Esophagus squamous epithelium (tissue), 5 donors: Measurements from ENCODE around the gene FAM107A. TPM values are rescaled to one million over a fixed set of nuclear protein-coding genes. Genes with fewer than 3 reads are reported as not detected.
"Not testable (repeated sequence)": the region's sequence is repeated elsewhere in the genome, so short reads cannot be mapped to it uniquely, and the experiment has no call there.

ENCODE experiments used
- DNase-seq: peaks from one replicate; lab custom pipeline; 2025; lab: John Stamatoyannopoulos, UW
- H3K27ac ChIP-seq, 4 donors: fragments of 200-600 bp; sonication (generic); one replicate each; pipeline ENCODE4 v1.5.1; 2016 to 2019; ENCODE audit warnings: mild to moderate bottlenecking in 1 of 4
- H3K27me3 ChIP-seq, 4 donors: fragments of 200-600 bp; sonication (generic); 1 replicate in 3 of 4; 2 replicates in 1 of 4; pipeline versions ENCODE4 v1.5.1 to v1.6.0; 2017 to 2021; ENCODE audit warnings: antibody characterized with exemption in 1 of 4
- H3K36me3 ChIP-seq, 3 donors: fragments of 200-600 bp; sonication (generic); one replicate each; pipeline ENCODE4 v1.5.1; 2016 to 2019
- H3K4me1 ChIP-seq, 3 donors: fragments of 200-600 bp; sonication (generic); one replicate each; pipeline ENCODE4 v1.5.1; 2017 to 2019
- H3K4me3 ChIP-seq, 4 donors: fragments of 200-600 bp; sonication (generic); 1 replicate in 3 of 4; 2 replicates in 1 of 4; pipeline ENCODE4 v1.5.1; 2016 to 2019; ENCODE audit warnings: mild to moderate bottlenecking in 2 of 4, moderate library complexity in 1 of 4
- H3K9me3 ChIP-seq, 3 donors: fragments of 200-600 bp; sonication (generic); one replicate each; pipeline ENCODE4 v1.5.1; 2016 to 2019
- POLR2A ChIP-seq, 4 donors: fragments of 450-650 bp; IDR thresholded peaks; one replicate each; pipeline ENCODE4 v1.6.1; 2017; ENCODE audit warnings: antibody characterized with exemption in 4 of 4, mild to moderate bottlenecking in 4 of 4, moderate library complexity in 3 of 4
- WGBS, 2 donors: methylation state at CpG; one replicate each; pipeline ENCODE4 v1.1.5; 2018; 5-methylcytosine and 5-hydroxymethylcytosine counted together
- intact Hi-C: fragments of 100-400 bp; cut with DNase I; formaldehyde crosslinking; loops from one replicate; pipeline ENCODE4 v1.15.0; 2022
- total RNA-seq, 4 donors: library from RNA; depleted of rRNA; stranded (reverse); fragments of >200 nt; gene quantifications; one replicate each; pipeline ENCODE4 v1.1.0, GENCODE V29; 2016
- TF ChIP-seq, protein P1 (sequence below), 6 experiments: fragments of 450-650 bp in 4 of 6; fragments of 200-600 bp in 2 of 6; sonication (generic) in 2 of 6; IDR thresholded peaks; one replicate each; pipeline ENCODE4 v1.5.1; 2016 to 2019; ENCODE audit warnings: antibody characterized with exemption in 6 of 6, mild to moderate bottlenecking in 4 of 6, moderate library complexity in 4 of 6
- donor health status: DM: yes; HTN: yes; CAD: no.

The FAM107A gene
- total RNA-seq, 4 donors from 2014 or later: 3.9 to 78.6 (median 10.8) TPM

DNA sequence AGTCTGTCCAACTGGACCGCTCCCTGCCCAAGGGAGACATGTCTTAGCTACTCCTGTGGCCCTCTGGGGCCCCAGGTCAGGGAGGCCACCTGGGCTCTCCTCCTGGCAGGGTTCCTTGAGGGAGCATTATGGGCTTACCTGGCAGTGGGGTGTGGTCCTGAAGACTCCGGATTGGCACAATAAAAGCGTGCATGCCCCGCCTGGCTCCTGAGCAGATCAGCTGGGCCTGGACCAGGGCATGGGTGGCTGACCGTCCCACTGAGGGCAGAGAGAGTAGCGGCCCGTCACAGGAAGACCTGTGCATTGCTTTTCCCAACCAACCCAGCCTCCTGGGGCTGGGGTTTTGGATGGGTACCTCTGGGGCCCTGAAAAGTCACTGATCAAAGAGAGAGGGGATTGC lies 45.6 kb downstream of the FAM107A start:
- intact Hi-C loops: loop anchor here (5.0 kb wide), 2 partner anchors 39 to 214 kb away; partner anchors contain the start of gene KCTD6

DNA sequence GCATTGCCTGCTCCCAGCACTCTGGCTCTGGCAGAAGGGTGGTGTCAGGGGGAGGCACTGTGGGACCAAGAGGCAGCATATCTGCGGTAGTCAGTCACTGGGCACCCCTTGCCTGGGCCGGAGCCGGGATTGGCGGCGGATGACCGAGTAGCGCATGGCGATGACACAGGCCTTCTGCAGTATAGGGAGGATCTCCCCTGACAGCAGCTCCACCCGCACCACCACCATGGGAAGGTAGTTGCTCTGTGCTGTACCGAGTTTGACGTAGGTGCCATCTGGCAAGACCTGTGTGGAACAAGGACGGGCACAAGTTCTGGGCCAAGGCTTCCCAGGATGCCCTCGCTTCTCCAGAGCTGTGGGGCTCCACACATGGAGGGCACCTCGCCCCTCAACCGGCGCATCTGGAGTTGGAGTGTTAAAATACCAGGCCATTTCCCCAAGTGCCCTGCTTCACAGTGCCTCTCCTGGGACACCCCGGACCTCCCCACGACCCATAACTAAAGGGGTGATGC lies 46.8 kb downstream of the FAM107A start:
- Histone ChIP-seq H3K36me3 (peaks cover 0 to 44% (median 5%) of the 10 kb centered on the region in 3 donors), H3K4me1 (peaks cover 15 to 63% (median 20%) of the 10 kb centered on the region in 3 donors), H3K27me3 (no peaks in the 10 kb centered on the region), H3K4me3 (no peak overlapping the region), H3K9me3 (no peaks in the 10 kb centered on the region), H3K27ac (no peak overlapping the region)
- no CpG with 5 or more reads among the region's 18 CpGs for WGBS, 2 donors
- TF ChIP-seq, protein P1, sequence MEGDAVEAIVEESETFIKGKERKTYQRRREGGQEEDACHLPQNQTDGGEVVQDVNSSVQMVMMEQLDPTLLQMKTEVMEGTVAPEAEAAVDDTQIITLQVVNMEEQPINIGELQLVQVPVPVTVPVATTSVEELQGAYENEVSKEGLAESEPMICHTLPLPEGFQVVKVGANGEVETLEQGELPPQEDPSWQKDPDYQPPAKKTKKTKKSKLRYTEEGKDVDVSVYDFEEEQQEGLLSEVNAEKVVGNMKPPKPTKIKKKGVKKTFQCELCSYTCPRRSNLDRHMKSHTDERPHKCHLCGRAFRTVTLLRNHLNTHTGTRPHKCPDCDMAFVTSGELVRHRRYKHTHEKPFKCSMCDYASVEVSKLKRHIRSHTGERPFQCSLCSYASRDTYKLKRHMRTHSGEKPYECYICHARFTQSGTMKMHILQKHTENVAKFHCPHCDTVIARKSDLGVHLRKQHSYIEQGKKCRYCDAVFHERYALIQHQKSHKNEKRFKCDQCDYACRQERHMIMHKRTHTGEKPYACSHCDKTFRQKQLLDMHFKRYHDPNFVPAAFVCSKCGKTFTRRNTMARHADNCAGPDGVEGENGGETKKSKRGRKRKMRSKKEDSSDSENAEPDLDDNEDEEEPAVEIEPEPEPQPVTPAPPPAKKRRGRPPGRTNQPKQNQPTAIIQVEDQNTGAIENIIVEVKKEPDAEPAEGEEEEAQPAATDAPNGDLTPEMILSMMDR (IDR thresholded peaks at IDR 0.05): no peak
- no peak for TF ChIP-seq POLR2A (IDR thresholded peaks at IDR 0.05)
- DNase-seq: no peak
- intact Hi-C loops: loop anchor here (5.0 kb wide), 2 partner anchors 38 to 213 kb away; partner anchors contain the start of gene KCTD6

More for the DNA sequence above, 45.6 kb downstream of the FAM107A start:
- WGBS, 2 donors: 73% methylated on average over 2 of the region's 7 CpGs; no CpG with 5 or more reads in 1 of the 2 donors
- no peaks in the 10 kb centered on the region for H3K27me3 ChIP-seq
- H3K4me1 ChIP-seq: peaks cover 18 to 63% (median 27%) of the 10 kb centered on the region in 3 donors
- H3K36me3 ChIP-seq: peaks cover 0 to 43% (median 5%) of the 10 kb centered on the region in 3 donors
- H3K9me3 ChIP-seq: no peaks in the 10 kb centered on the region
- no peak for DNase-seq
- H3K4me3 ChIP-seq: no peak overlapping the region
- TF ChIP-seq POLR2A (IDR thresholded peaks at IDR 0.05): no peak
- TF ChIP-seq, protein P1 (IDR thresholded peaks at IDR 0.05): no peak
- no peak overlapping the region for H3K27ac ChIP-seq

DNA sequence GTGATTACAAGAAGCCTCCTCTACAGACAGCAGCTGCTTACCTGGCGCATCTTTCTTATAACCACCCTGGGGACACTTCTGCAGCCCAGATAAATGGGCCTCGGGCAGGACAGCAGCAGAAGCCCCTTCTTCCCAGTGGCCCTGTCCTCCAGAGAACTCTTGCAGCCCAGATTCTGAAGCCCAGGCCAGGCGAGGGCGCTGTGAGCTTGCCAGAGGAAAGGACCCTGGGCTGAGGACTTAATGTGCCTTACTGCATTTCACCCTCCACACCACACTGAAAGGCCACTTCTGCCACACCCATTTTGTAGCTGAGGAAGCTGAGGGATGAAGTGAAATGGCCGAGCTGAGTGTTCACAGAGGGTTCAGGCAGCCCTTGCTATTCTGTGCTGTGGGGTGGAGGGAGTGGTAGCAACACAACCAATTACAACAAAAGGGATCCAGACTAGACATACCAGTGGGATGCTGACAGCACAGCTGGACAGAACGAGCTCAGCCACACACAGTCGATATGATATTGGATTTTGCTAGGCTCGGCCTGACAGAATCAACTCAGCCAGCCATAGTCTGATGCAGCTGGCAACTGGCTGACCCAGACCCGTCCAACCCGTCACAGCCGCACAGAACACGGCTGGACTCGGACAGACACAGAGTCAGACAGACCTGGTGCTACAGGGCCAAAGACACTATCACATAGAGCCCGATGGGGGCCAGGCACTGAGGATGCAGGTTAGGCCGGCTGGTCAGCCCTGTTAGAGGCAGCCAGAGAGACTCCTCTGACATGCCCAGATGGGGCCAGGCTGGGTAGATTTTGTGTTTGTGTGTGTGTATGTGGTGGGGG lies 47.5 kb downstream of the FAM107A start:
- 73 to 80% methylated on average over 1 to 2 of the region's 15 CpGs for WGBS, 2 donors
- no peak for DNase-seq
- intact Hi-C loops: loop anchor here (5.0 kb wide), 2 partner anchors 37 to 212 kb away; partner anchors contain the start of gene KCTD6
- H3K9me3 ChIP-seq: no peaks in the 10 kb centered on the region
- TF ChIP-seq POLR2A (IDR thresholded peaks at IDR 0.05): no peak
- TF ChIP-seq, protein P1 (IDR thresholded peaks at IDR 0.05): no peak
- H3K27ac ChIP-seq: peak overlapping the region in 1 of 4 donors; percentile 12
- H3K4me3 ChIP-seq: no peak overlapping the region
- peaks cover 15 to 66% (median 19%) of the 10 kb centered on the region in 3 donors for H3K4me1 ChIP-seq
- peaks cover 0 to 41% (median 5%) of the 10 kb centered on the region in 3 donors for H3K36me3 ChIP-seq
- H3K27me3 ChIP-seq: no peaks in the 10 kb centered on the region

DNA sequence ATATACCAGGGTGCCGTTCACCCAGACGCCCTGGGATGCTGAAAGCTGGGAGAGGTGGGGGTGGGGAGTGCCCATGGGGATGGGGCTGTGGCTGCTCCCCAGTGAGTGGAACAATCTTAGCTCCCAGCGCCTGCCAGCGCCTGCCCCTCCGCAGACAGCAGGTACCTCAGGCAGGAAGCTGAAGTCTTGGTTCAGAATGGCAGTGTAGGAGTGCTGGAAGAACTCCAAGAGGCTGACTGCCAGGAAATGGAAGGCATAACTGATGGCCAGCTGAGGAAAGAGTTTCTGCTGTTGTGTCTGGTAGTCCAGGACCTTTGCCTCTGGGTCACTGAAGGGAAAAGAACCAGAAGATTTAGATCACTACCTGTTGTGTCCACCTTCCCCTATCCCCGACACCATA lies 48.6 kb downstream of the FAM107A start:
- intact Hi-C loops: no loop called here
- no peak overlapping the region for H3K27ac ChIP-seq
- DNase-seq: no peak
- no peak overlapping the region for H3K4me3 ChIP-seq
- peaks cover 0 to 41% (median 5%) of the 10 kb centered on the region in 3 donors for H3K36me3 ChIP-seq
- no peaks in the 10 kb centered on the region for H3K27me3 ChIP-seq
- WGBS, 2 donors: 38 to 42% methylated on average over 1 to 6 of the region's 6 CpGs
- TF ChIP-seq, protein P1 (IDR thresholded peaks at IDR 0.05): no peak
- TF ChIP-seq POLR2A (IDR thresholded peaks at IDR 0.05): no peak
- H3K4me1 ChIP-seq: peaks cover 15 to 66% (median 19%) of the 10 kb centered on the region in 3 donors
- no peaks in the 10 kb centered on the region for H3K9me3 ChIP-seq

DNA sequence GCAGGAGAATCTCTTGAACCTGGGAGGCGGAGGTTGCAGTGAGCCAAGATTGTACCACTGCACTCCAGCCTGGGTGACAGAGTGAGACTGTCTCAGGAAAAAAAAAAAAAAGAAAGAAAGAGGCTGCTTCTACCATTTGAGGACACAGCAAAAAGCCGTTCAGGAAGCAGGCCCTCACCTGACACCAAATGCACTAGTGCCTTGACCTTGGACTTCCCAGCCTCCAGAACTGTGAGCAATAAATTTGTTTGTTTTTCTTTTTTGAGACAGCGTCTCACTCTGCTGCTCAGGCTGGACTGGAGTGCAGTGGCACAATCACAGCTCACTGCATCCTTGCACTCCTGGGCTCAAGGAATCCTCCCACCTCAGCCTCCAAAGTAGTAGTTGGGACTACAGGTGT lies 49.8 kb downstream of the FAM107A start:
- H3K9me3 ChIP-seq, H3K27ac ChIP-seq, DNase-seq, intact Hi-C loops, H3K4me3 ChIP-seq, H3K27me3 ChIP-seq: not testable (repeated sequence)
- WGBS, 2 donors: 73 to 81% methylated on average over 2 to 3 of the region's 3 CpGs
- Histone ChIP-seq H3K4me1 (peaks cover 10 to 60% (median 15%) of the 10 kb centered on the region in 3 donors), H3K36me3 (peaks cover 0 to 39% (median 5%) of the 10 kb centered on the region in 3 donors)
